Thyroid gland (tissue), 4 donors: ENCODE data around the gene TMEM212.

ENCODE experiments used
- CTCF ChIP-seq, 6 experiments: fragments of 200-600 bp in 3 of 6; fragments of 450-650 bp in 3 of 6; sonication (generic) in 3 of 6; IDR thresholded peaks; one replicate each; pipeline ENCODE4 v1.5.1; 2016 to 2019; ENCODE audit warnings: antibody characterized with exemption in 6 of 6, mild to moderate bottlenecking in 2 of 6, inconsistent platforms in 1 of 6, moderate library complexity in 1 of 6
- POLR2A ChIP-seq, 2 donors: fragments of 450-650 bp; IDR thresholded peaks; one replicate each; pipeline ENCODE4 v1.6.1; 2017; ENCODE audit warnings: antibody characterized with exemption in 2 of 2, mild to moderate bottlenecking in 2 of 2, moderate library complexity in 1 of 2

- TF ChIP-seq CTCF (IDR thresholded peaks at IDR 0.05) (no peak), POLR2A (IDR thresholded peaks at IDR 0.05) (no peak)
Measured at GRCh38 chr3:171811913-171812335, 31.2 kb upstream of the TMEM212 start.
